SIG-M5 (cell line): ENCODE measurements around the gene PFDN5.
A peak's percentile ranks its signal among the peaks of the same experiment; 100 is the strongest.

Source experiments
- DNase-seq: peaks from one replicate; lab custom pipeline; 2025; lab: John Stamatoyannopoulos, UW

Gene PFDN5

DNA sequence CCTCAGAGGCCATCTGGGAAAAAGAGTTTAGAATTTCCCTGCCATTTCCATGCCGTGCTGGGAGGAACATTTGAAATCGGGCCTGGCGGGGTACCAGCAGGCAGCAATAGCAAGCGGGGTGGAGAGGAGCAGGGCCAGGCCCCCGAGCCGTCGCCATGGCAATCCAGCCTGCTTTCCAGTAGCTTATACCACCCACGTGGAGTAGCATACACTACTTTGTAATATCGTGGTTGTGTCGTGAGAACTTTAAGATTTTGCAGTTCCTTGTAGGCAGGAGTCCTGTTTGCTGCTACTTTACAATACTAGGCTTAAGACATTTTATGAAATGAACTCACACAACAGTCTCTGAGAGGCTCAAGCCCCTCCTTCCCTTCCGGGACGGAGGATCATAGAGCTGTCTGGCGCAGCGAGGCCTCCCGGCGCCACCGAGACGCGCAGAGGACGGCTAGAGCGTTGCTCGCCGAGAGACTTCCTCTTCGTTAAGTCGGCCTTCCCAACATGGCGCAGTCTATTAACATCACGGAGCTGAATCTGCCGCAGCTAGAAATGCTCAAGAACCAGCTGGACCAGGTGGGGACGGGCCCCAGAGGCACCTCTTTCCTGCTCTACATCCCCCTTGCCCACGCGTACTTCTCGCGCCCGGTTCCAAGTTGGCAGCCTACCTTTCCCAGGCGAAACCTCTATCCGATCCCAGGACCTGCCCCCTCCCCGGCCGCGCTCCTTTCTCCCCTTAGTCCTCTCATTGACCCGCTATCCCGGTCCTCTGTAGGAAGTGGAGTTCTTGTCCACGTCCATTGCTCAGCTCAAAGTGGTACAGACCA lies at the start of gene PFDN5:
TSS of gene PFDN5 (plus strand) at position 473 of the 821 bp plus-strand sequence. CDS start at position 499, 26 bp downstream.
- DNase-seq, result peak; percentile 60

DNA sequence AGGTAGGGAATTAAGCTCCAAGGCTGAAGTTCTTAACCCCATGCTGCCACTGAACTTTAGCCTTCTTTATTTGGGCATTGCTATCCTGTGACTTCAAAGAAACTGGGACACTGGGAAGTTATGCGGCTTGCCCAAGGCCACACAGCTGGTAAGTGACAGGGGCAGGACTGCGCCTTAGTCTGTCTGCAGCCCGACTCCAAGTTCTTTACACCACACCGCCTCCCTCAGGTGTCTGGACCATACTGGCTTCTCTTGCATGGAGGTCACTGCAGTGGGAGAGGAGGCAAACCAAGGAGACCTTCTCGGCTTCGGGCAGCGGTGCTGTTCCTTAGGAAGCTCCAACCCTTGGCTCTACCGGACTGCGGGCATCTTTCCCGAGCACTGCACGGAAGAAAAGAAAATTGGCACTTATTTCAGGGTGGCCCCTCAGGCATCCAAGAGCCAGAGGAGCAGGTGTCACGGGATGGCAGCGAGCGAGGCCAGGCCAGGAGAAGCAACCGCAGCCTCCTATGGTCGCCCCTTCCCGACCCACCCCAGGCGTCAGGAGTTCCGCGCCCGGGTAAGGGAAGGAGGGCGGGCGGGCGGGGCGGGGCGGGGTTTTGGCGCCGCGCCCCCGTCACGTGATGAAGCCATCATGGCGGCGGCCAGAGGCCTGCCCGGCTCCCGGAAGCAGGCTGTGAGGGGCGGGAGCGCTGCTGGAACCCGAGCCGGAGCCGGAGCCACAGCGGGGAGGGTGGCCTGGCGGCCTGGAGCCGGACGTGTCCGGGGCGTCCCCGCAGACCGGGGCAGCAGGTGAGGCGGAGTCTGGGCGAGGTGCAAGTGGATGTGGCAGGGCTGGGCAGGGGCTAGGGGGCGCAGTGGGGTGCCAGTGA lies 43.6 kb upstream of the PFDN5 start:
- DNase-seq, result no peak

DNA sequence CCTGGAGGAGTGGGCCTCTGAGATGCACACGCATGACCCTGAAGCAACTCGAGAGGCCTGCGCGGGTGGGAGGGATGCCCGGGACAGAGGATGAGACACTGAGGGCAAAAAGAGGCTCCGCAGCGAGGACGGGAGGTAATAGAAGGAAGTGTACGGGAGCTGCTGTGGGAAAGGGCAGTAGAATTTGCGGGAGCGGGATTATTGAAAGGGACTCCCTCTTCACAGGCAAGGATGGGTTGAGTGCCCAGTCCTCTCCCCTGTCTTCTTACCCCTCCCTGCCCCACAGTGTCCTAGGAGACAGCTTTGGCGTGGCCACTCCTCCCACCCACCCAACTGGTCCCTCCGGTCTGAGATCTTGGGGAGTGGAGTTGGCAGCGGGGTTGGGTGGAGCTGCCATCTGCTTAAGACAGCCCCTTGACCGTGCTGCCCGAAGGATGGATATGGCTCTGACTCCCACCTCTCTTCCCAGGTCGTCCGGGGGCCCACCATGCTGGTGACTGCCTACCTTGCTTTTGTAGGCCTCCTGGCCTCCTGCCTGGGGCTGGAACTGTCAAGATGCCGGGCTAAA lies 42.9 kb upstream of the PFDN5 start:
- DNase-seq, result no peak

DNA sequence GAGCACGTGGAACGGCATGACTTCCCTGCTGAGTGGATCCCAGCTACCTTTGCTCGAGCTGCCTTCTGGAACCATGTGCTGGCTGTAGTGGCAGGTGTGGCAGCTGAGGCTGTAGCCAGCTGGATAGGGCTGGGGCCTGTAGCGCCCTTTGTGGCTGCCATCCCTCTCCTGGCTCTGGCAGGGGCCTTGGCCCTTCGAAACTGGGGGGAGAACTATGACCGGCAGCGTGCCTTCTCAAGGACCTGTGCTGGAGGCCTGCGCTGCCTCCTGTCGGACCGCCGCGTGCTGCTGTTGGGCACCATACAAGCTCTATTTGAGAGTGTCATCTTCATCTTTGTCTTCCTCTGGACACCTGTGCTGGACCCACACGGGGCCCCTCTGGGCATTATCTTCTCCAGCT lies 42.0 kb upstream of the PFDN5 start:
- no peak for DNase-seq

DNA sequence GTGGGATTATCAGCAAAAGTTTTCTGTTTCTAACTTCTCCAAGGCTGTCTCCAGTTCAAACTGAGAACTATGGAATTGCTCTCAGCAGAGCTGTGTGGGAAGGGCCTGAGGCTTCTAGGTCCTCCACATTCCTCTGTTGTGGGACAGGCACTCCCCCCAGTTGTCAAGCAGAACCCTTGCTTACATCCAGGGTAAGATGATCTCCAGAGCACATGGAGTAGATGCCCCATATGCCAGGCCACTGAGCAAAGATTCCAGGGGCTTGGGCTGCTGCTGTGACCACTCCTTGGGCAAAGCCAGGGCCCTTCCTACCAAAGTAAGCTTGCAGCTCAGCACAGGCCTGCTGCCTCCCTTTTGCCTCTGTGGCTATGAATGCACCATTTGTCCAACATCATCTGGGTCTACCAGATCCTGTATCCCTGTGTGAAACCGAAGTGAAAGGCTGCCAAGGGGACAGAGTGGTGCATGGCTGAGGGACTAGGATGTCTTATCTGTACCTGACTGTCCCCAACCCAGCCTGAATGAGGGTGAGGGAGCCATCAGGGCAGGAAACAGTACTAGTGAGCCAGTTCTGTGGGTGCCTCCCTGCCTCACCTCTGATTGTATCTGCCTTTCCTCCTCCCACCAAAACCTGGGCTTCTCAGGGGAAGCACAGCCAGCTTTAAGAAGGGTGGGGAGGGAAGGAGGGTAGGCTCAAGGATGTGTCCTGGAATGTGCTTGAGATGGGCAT lies 40.4 kb upstream of the PFDN5 start:
- DNase-seq, result no peak

DNA sequence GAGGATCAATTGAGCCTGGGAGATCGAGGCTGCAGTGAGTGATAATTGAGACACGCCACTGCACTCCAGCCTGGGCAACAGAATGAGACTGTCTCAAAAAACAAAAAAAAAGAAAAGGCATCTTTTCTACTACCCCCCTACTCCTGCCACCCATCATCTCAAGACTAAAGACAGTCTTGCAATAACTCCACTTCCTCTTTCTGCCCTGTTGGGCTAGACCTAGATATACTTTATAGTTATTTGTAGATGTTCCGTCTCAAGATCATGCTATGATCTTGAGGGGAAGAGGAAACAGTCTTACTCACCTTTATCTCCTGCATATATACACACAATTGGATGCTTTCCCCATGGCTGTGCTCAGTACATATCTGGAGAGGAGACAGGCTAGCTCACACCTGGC lies 39.3 kb upstream of the PFDN5 start:
- peak; percentile 97 for DNase-seq

DNA sequence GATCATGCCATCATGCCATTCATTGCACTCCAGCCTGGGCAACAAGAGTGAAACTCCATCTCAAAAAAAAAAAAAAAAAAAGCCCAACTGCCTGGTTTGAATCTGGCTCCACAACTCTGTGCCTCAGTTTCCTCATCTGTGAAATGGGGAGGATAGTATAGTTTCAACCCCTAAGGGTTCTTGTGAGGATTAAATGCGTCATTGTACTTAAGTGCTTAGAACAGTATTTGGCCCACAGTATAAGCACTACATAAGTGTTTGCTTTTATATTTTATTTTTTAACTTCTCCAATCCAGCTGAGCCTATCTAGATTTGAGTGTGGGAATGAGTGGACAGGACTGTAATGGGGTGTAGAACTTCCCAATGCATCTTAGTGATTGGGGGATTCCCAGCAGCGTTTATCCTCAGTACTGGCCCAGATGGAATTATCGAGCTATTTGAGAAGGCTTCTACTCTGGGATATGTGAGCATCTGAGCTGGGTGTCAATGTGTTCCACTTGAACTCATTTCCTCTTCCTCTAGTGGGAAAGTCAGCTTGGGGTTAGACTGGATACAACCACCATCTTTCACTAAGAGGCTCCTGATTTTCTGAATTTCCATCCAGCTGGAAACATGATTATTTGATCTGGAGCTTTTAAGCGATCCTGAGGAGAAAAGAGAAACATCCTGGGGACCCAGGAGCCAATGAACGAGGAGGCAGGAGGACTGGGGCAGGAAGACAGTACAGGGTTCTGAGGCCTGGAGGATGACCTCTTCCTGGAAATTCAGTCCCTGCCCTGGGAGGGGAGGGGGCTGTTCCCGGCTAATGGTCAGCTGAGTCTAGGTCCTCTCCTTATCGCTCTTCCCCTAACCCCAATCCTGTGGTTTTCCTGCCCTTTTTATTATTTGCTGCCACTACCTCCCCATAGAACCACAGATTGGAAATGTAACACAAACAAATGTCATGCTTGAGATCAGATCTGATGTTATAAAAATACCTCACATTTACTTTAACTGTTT lies 36.5 kb upstream of the PFDN5 start:
- no peak for DNase-seq

DNA sequence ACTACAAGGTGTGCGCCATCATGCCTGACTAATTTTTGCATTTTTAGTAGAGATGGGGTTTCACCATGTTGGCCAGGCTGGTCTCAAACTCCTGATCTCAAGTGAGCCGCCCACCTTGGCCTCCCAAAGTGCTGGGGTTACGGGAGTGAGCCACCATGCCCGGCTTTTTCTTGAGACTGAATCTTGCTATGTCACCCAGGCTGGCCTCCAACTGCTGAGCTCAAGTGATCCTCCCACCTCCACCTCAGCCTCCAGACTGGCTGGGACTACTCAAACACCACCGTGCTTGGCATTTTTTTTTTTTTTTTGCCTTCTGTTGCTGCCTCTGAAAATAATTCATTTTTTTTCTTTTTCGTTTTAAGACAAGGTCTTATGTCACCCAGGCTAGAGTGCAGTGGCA lies 35.5 kb upstream of the PFDN5 start:
- DNase-seq, result no peak

DNA sequence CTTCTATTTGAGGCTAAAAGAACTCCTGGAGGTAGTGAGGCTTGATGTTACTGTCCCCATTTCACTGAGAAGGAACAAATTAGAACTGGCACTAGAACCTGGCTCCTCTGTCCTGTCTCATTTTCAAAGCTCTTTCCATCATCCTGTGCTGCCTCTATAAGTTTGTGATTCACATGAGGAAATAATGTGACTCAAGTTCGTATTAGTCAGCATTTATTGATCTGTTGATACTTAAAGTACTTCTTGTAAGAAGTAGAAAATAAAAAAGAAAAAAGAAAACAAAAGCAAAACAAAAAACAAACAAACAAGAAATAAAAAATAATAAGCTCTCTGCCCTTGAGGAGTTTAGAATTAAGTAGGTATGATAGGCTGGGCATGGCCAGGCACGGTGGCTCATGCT lies 29.6 kb upstream of the PFDN5 start:
- no peak for DNase-seq

DNA sequence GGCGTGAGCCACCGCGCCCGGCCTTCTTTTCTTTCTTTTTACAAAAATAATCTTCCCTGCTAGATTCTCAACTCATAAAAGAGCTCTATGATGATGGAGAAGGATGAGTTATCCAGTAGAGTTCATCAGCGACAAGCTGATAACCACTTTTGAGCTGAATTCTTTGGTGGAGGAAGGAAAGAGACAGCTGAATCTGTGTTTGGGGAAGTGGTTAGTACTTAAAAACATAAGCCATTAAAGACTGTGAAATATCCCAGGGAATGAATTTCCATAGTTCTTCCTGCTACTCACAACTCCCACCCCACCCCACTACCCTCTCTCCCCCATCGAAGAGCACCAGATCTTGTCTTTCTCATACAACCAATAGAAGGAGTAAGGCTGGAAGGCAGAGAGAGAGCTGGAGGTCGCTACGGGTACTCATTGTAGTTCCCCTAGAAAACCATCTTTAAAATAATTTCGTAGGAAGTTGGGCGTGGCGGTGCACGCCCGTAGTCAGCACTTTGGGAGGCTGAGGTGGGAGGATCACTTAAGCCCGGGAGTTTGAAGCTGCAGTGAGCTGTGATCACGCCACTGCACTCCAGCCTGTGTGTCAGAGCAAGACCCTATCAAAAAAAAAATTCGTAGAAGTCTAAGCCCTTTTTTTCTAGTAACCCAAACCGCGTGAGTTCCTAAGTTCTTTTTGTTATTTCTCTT lies 27.9 kb upstream of the PFDN5 start:
- DNase-seq, result no peak

DNA sequence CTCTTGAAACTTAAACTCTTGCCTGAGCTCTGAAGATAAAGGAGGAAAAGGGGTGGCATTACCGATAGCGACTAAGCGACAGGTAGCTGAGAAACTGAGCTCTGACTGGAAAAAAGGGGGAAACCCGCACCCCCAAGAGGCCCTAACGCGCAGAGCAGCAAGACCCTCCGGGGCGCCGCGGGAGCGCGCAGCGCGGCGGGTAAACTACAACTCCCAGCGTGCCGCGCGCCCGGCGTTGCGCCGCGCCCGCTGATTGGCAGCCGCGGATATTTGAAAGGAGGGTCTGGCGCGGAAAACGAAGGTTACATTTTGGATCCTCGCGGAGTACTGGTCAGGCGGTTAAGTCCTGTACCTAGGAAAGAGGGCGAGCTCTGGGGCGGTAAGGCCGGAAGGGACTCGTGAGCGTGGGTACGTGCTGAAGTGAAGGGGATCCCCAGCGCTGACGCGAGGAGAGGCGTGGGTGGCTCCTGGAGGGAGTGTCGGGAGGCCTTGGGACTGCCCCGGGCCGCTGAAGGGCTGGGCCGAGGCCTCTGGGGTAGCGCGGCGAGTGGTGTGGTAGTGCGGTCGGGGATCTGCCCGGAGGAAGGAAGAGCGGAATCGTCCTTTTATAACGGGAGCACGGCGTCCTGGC lies 27.2 kb upstream of the PFDN5 start, which contains the start of gene ESPL1:
TSS of gene ESPL1 (plus strand) at position 301 of the 631 bp plus-strand sequence. CDS start 468 bp downstream, outside the sequence.
- DNase-seq, result peak; percentile 27

DNA sequence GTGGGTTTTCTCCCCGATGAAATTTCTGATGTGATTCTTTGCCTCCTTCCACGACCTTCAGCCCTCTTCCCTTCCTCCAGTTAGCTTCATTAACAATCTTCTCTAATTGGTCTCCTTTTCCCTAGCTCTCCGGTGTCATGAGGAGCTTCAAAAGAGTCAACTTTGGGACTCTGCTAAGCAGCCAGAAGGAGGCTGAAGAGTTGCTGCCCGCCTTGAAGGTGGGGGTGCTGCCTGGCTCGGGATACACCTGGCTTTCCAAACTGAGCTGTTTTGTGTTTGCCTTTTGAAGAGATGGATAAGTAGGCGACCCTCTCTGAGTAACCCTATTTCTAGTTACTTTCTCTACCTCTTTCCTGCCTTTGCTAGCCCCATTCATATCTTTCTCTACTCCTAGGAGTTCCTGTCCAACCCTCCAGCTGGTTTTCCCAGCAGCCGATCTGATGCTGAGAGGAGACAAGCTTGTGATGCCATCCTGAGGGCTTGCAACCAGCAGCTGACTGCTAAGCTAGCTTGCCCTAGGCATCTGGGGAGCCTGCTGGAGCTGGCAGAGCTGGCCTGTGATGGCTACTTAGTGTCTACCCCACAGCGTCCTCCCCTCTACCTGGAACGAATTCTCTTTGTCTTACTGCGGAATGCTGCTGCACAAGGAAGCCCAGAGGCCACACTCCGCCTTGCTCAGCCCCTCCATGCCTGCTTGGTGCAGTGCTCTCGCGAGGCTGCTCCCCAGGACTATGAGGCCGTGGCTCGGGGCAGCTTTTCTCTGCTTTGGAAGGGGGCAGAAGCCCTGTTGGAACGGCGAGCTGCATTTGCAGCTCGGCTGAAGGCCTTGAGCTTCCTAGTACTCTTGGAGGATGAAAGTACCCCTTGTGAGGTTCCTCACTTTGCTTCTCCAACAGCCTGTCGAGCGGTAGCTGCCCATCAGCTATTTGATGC lies 26.4 kb upstream of the PFDN5 start:
- DNase-seq, result no peak

DNA sequence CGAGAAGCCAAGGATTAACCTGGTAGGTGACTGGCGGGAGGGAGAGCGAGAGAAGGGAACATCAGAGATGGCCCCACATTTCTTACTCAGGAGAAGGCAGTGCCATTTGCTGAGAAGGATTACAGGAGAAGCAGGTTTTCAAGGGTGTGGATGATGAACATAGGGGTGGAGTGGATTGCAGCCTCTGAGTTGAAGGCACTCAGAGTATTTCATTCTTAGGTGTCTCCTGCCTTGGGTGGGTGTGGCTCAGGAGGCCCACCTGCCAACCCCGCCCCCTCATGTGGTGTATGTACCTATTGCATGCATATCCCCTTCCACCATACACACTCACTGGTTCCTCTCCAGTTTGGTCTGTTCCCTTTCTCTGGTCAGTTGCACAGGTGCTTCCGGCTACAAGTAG lies 20.9 kb upstream of the PFDN5 start:
- no peak for DNase-seq

DNA sequence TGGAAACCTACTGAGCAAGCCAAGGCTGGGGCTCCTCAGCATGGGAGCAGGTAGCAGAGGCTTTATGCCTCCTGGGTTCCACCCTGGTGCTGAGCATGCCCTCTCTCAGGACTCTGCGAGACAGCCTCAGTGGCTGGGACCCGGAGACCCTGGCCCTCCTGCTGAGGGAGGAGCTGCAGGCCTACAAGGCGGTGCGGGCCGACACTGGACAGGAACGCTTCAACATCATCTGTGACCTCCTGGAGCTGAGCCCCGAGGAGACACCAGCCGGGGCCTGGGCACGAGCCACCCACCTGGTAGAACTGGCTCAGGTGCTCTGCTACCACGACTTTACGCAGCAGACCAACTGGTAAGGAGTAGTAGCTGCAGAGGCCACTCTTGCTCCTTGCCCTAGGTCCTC lies 18.8 kb upstream of the PFDN5 start:
- no peak for DNase-seq

DNA sequence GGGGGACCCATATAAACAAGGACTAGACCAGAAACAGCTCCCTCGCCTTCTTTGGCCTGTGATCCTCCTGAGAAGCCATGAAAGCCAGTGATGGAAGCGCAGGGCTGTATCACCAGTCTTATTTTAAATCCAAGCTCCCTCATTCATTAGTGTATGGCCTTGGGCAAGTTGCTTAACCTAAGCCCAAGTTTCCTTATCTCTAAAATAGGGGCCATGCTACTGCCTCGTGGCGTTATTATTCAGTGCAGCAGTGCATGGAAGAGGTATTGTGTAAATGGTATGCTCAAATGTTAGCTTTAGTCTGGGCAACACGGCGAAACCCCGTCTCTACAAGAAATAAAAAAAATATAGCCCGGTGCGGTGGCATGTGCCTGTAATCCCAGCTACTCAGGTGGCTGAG lies 17.4 kb upstream of the PFDN5 start:
- no peak for DNase-seq

DNA sequence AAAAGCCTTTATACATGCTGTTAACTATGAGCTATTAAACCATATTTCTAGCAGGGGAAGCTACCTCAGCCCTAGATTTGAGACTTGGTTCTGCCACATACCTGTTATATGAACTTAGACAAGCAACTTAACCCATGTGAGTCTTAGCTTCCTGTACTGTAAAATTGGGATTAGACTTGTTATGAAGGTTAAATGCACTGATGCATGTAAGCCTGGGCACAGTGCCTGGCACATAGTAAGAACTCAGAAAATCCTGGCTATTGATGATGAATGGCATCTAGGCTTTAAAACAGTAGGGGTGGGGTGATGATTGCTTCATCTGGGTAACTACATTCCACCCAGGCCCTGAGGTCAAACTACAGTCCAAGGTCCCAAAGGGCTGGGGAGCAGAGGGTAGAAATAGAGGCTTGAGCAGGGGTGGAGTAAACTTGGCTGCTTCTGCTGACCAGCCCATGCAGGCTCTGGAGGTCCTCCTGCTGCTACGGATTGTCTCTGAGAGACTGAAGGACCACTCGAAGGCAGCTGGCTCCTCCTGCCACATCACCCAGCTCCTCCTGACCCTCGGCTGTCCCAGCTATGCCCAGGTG lies 16.0 kb upstream of the PFDN5 start:
- DNase-seq, result no peak

DNA sequence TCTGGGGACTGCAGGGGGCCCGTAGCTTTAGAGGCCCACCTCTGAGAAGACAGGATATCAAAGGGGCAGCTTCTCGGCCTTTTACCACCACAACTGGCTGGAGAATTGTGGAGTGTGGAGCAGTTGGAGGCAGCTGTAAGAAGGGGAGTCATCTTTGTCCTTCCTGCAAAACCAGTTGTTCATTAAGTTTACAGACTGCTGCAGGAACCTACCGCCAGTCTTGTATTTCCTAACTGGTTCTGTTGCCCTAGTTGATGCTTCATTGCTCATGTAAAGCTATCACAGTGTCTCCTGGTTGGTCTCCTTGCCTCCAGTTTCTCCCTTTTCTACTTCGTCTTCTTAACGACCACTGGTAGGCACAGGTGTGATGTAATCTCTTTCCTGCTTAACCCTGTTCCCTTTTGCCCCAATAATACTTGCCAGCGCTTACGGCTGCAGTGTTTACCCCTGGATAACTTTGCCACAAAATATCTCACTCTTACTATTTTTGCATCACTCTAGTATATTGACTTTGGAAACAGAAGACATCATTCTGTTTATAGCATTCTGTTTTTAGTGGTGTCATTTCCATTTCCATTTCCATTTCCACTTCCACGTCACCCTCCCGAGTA lies 15.3 kb upstream of the PFDN5 start:
- DNase-seq, result no peak

DNA sequence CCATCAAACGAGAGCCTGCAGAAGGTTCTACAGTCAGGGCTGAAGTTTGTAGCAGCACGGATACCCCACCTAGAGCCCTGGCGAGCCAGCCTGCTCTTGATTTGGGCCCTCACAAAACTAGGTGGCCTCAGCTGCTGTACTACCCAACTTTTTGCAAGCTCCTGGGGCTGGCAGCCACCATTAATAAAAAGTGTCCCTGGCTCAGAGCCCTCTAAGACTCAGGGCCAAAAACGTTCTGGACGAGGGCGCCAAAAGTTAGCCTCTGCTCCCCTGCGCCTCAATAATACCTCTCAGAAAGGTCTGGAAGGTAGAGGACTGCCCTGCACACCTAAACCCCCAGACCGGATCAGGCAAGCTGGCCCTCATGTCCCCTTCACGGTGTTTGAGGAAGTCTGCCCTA lies 8.9 kb upstream of the PFDN5 start:
- DNase-seq, result no peak
